D721Med (cell line): Measurements from ENCODE around the gene ASB1.

Experiments
- DNase-seq: peaks from one replicate; pipeline ENCODE4 v3.0.0; 2011; ENCODE audit warnings: low spot score; ENCODE audit not compliant: insufficient read length
- FAIRE-seq: peaks from 2 replicates; lab custom pipeline; 2011; peaks lifted over from hg19 to GRCh38; lab: Jason Lieb, UNC
- CTCF ChIP-seq: IDR thresholded peaks from 2 replicates; pipeline ENCODE4 v1.5.1; 2012; ENCODE audit warnings: mild to moderate bottlenecking, control low read depth; ENCODE audit not compliant: insufficient read depth; ENCODE audit errors: missing control alignments

The ASB1 gene

GRCh38 chr2:238445409-238446190 lies 18.9 kb downstream of the ASB1 start:
- DNase-seq = no peak
- no peak for FAIRE-seq
- no peak for TF ChIP-seq CTCF

DNA sequence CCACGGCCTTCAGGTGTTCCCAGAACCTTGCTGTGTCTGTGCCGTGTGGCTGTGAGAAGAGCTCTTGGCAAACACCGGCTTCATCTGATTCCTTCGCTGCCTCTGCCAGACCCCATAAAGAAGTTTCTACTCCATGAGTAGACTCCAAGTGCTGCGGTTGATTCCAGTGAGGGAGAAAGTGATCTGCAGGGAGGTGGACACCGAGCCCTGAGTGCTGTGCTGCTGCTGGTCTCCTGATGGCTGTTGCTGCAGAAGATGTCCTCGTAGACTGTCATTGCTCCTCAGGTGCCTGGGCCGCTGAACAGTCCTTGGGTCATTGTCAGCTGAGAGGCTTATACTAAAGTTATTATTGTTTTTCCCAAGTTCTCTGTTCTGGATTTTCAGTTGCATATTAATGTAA lies 19.6 kb downstream of the ASB1 start:
- no peak for TF ChIP-seq CTCF
- FAIRE-seq (no peak), DNase-seq (no peak)

- DNase-seq = no peak
- no peak for FAIRE-seq
- no peak for TF ChIP-seq CTCF
Observed at GRCh38 chr2:238448031-238448955, 21.6 kb downstream of the ASB1 start.

GRCh38 chr2:238449241-238449640 lies 22.5 kb downstream of the ASB1 start:
- TF ChIP-seq CTCF = no peak
- FAIRE-seq = no peak
- no peak for DNase-seq

DNA sequence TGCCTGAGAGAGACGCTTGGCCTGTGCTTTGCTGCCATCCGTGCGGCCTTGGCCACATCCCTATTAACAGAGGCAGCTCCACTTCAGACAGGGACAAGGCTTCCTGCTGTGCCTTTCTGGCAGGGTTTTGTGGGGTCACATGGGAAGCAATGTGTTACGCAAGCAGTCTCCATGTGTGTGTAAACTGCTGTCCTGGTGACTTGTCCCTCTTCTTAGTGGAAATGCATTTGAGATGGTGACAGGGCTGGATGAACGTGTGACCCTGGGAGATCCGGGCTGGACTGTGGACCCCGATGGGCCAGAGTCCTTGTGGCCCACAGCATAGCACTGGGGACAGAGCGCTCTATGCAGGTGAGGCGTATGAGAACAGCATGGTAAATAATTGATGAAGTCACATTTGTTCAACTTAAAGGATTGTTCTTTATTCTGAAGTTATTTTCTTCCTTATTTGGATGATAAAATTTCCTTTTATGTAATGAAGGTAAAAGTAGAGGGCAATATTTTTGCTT lies 23.2 kb downstream of the ASB1 start:
- FAIRE-seq (no peak), DNase-seq (no peak)
- no peak for TF ChIP-seq CTCF

DNA sequence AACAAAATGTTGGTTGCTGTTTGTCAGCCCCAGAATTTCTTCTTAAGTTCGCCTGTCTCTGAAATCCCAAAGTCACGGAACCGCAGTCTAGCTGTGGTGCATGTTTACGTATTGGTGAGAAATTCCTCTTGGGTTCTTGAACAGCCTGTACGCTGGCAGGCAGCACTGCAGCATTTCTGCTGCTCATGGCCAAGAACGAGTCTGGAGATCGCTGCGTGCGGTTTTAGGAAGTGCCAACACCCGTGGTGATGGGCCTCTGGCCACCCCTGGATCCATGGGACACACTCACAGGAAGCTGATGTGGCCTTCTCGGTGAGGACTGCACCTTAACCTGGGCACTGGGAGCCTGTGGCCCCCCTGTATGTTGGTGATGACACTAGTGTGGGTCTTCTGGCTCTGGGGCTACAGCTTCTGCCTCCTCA lies 23.7 kb downstream of the ASB1 start:
- DNase-seq (no peak), FAIRE-seq (no peak)

More for the DNA sequence above, 23.7 kb downstream of the ASB1 start:
- no peak for TF ChIP-seq CTCF
